OCI-LY3 (cell line): Measurements from ENCODE around the gene KCTD16.

Source experiments
- H2AFZ ChIP-seq: fragments of 200-600, 300-600 bp; shearing (Covaris generic); 2 replicates; pipeline ENCODE4 v1.6.0; 2014; ENCODE audit warnings: antibody characterized with exemption, low read depth, low read length
- H3K27ac ChIP-seq: fragments of 200-600, 300-600 bp; sonication (generic); 2 replicates; pipeline ENCODE4 v1.5.1; 2014; ENCODE audit warnings: mild to moderate bottlenecking, low read length, moderate library complexity, mixed read lengths
- H3K27me3 ChIP-seq: fragments of 200-600, 300-600 bp; sonication (generic); 2 replicates; pipeline ENCODE4 v1.6.1; 2014; ENCODE audit warnings: low read depth, low read length, mixed read lengths
- H3K36me3 ChIP-seq: fragments of 200-600, 300-600 bp; sonication (generic); replicated peaks from 2 replicates; pipeline ENCODE3; 2014; ENCODE audit warnings: low read depth, low read length, mixed read lengths
- H3K4me1 ChIP-seq: fragments of 300-600, 200-600 bp; sonication (generic); 2 replicates; pipeline ENCODE4 v1.6.1; 2014; ENCODE audit warnings: low read length, mixed read lengths
- H3K4me2 ChIP-seq: fragments of 200-600, 300-600 bp; sonication (generic); 2 replicates; pipeline ENCODE4 v1.6.1; 2014; ENCODE audit warnings: low read length, mixed read lengths
- H3K4me3 ChIP-seq: fragments of 300-600, 200-600 bp; sonication (generic); 2 replicates; pipeline ENCODE4 v1.5.1; 2014; ENCODE audit warnings: antibody characterized with exemption, mild to moderate bottlenecking, low read length, moderate library complexity
- H3K79me2 ChIP-seq: fragments of 300-600, 200-600 bp; shearing (Covaris generic); 2 replicates; pipeline ENCODE4 v1.6.1; 2014; ENCODE audit warnings: mild to moderate bottlenecking, low read length, mixed read lengths
- H3K9ac ChIP-seq: fragments of 300-600, 200-600 bp; shearing (Covaris generic); 2 replicates; pipeline ENCODE4 v1.6.0; 2014; ENCODE audit warnings: mild to moderate bottlenecking, low read length, moderate library complexity
- H3K9me3 ChIP-seq: fragments of 200-600, 300-600 bp; shearing (Covaris generic); 2 replicates; pipeline ENCODE4 v1.6.1; 2014; ENCODE audit warnings: low read length, mixed read lengths; ENCODE audit not compliant: insufficient read depth
- H4K20me1 ChIP-seq: fragments of 200-600, 300-600 bp; sonication (generic); 2 replicates; pipeline ENCODE4 v1.6.1; 2016; ENCODE audit warnings: low read length, mixed read lengths; ENCODE audit not compliant: insufficient read depth
- CTCF ChIP-seq: fragments of 200-600, 300-600 bp; sonication (generic); IDR thresholded peaks from 2 replicates; pipeline ENCODE4 v1.5.1; 2014; ENCODE audit warnings: antibody characterized with exemption, low read length, low read depth
- EZH2phosphoT487 ChIP-seq: fragments of 200-600 bp; shearing (Covaris generic); IDR thresholded peaks from 2 replicates; pipeline ENCODE4 v1.6.1; 2018; ENCODE audit warnings: antibody characterized with exemption, mixed run types, low read depth

Gene KCTD16

DNA sequence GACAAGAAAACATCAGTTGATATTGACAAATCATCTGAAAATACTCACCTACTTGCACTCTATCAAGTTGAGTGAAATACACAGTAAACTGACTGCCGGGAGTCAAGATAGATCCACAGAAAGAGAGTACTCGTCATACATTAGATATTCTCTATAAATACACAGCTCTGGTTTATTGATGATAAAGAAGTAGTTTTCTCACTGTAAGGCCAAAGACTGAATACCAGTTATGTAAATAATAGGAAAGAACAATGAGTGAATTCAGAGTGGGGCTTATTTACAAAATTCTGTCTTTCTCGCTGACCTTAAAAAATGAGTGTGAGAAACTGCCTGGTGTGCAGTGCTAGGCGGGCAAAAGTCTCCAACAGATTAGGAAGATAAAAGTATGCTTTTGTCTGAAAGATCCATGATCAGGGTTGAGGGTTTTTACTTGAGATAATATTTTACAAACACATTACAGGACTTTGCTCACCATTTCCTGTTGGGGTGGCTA lies 341.0 kb downstream of the KCTD16 start:
- H3K36me3 ChIP-seq, result no peaks in the 10 kb centered on the region
- no peak overlapping the region for H3K9ac ChIP-seq
- no peak overlapping the region for H2AFZ ChIP-seq
- no peaks in the 10 kb centered on the region for H3K4me1 ChIP-seq
- H3K27ac ChIP-seq, result no peak overlapping the region
- no peak for TF ChIP-seq CTCF
- TF ChIP-seq EZH2phosphoT487, result no peak
- no peak overlapping the region for H3K4me2 ChIP-seq
- H4K20me1 ChIP-seq, result no peaks in the 10 kb centered on the region
- H3K79me2 ChIP-seq, result no peaks in the 10 kb centered on the region
- H3K9me3 ChIP-seq, result no peaks in the 10 kb centered on the region
- no peak overlapping the region for H3K4me3 ChIP-seq
- no peaks in the 10 kb centered on the region for H3K27me3 ChIP-seq

GRCh38 chr5:144522698-144523097 lies 352.0 kb downstream of the KCTD16 start:
- H3K9ac ChIP-seq, result no peak overlapping the region
- no peak overlapping the region for H3K4me3 ChIP-seq
- TF ChIP-seq EZH2phosphoT487, result no peak
- no peak for TF ChIP-seq CTCF

GRCh38 chr5:144525000-144525399 lies 354.3 kb downstream of the KCTD16 start:
- Histone ChIP-seq H3K4me1 (no peaks in the 10 kb centered on the region), H3K4me2 (no peak overlapping the region), H3K9ac (no peak overlapping the region), H3K79me2 (no peaks in the 10 kb centered on the region), H3K36me3 (no peaks in the 10 kb centered on the region), H2AFZ (no peak overlapping the region), H3K27ac (no peak overlapping the region), H3K27me3 (no peaks in the 10 kb centered on the region), H4K20me1 (no peaks in the 10 kb centered on the region), H3K4me3 (no peak overlapping the region), H3K9me3 (no peaks in the 10 kb centered on the region)
- TF ChIP-seq EZH2phosphoT487, result no peak
- TF ChIP-seq CTCF, result no peak

More at GRCh38 chr5:144522698-144523097, 352.0 kb downstream of the KCTD16 start:
- Histone ChIP-seq H3K79me2 (no peaks in the 10 kb centered on the region), H4K20me1 (no peaks in the 10 kb centered on the region), H3K4me2 (no peak overlapping the region), H3K27me3 (no peaks in the 10 kb centered on the region), H3K27ac (no peak overlapping the region), H2AFZ (no peak overlapping the region), H3K9me3 (no peaks in the 10 kb centered on the region), H3K4me1 (no peaks in the 10 kb centered on the region), H3K36me3 (no peaks in the 10 kb centered on the region)

DNA sequence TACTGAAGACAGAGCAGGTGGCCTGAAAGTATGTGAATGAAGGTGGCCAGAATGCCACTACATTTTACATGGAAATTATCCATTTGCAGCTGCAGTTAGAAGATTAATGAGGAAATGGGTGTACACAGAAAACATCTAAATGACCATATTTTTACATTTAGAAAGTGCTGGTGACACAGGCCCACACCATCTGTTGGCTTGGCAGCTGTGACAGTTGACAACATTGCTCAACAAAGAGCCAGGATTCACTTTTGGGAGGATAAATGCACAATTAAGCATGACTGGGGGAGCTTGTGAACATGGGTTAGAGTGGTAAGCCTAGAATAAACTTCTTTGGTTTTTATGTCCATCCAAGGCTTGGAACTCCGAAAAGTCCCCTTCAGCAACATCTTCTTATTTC lies 360.5 kb downstream of the KCTD16 start:
- Histone ChIP-seq H3K9me3 (no peaks in the 10 kb centered on the region), H3K4me1 (no peaks in the 10 kb centered on the region), H3K4me3 (no peak overlapping the region), H3K4me2 (no peak overlapping the region), H3K79me2 (no peaks in the 10 kb centered on the region), H3K27ac (no peak overlapping the region), H3K27me3 (no peaks in the 10 kb centered on the region), H4K20me1 (no peaks in the 10 kb centered on the region), H2AFZ (no peak overlapping the region), H3K36me3 (no peaks in the 10 kb centered on the region), H3K9ac (no peak overlapping the region)
- TF ChIP-seq CTCF (no peak), EZH2phosphoT487 (no peak)
